Stimulated activated CD8-positive, alpha-beta memory T cell treated with anti-CD3 and anti-CD28 coated beads, Interleukin-12 subunit alpha, Interleukin-12 subunit beta, amount 100 ng/mL, for 1 hour (primary cell): ENCODE data around the gene RPL10A.

Experiments
- DNase-seq: peaks from one replicate; pipeline ENCODE4 v3.0.0-alpha.2; 2020; ENCODE audit warnings: low read depth

RPL10A gene

DNA sequence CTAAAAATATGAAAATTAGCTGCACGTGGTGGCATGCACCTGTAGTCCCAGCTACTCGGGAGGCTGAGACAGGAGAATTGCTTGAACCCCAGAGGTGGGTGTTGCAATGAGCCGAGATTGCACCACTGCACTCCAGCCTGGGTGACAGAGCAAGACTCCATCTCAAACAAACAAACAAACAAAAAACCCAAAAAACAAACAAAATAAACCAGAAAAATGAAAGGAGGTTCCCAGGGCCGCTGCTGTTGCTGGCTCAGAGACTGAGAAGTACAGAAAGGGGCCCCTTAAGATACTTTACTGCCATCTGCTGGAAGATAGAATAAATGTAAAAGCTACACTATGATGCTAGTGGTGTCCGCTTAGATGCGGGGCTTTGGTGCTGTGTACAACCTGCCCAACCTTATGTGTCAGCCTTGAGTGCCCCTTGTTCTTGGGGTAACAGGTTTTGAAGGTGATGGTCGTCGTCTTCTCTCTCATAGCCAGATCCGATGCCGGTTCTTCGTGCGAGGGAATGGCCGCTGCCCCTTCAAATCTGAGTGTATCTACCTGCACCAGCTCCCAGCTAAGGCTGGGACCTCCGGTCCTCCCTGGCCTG, 18.8 kb upstream of the RPL10A start:
- no peak for DNase-seq

DNA sequence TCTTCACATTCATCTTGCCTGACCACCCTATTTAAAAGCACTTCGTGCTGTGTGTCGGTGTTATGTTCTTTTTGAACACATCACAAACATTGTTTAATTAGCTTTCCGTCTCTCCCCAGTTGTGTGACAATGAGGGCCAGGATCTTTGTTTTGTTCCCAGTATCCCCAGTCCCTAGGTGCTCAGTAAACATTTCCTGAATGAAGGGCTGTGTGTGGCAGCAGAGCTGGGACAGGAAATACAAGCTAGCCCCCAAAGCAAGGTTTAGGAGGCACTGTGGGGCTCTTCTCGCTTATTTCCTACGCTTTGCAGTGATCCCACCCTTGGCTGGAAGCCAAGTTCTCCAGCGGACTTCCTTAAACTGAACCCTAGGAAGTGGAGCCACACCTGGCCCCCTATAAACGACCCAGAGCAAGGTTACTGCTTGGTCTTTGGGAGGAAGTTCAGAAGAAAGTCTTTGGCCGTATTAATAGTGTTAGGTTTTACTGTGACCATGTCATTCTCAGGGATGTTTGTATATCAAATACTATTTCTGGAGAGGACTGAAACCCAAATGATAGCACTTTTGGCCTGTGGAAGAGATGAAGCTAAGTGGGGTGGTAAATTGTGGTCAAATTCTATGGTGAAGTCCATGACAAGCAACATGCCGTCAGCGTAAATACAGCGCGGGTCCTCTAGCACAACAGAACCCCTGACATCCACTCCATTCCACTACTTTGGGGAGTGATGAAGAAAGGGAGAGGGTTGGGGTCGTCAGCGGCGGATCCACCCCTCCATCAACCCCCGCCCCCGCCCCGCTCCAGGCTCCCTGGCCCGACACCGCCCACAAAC, 16.6 kb upstream of the RPL10A start:
- no peak for DNase-seq

DNA sequence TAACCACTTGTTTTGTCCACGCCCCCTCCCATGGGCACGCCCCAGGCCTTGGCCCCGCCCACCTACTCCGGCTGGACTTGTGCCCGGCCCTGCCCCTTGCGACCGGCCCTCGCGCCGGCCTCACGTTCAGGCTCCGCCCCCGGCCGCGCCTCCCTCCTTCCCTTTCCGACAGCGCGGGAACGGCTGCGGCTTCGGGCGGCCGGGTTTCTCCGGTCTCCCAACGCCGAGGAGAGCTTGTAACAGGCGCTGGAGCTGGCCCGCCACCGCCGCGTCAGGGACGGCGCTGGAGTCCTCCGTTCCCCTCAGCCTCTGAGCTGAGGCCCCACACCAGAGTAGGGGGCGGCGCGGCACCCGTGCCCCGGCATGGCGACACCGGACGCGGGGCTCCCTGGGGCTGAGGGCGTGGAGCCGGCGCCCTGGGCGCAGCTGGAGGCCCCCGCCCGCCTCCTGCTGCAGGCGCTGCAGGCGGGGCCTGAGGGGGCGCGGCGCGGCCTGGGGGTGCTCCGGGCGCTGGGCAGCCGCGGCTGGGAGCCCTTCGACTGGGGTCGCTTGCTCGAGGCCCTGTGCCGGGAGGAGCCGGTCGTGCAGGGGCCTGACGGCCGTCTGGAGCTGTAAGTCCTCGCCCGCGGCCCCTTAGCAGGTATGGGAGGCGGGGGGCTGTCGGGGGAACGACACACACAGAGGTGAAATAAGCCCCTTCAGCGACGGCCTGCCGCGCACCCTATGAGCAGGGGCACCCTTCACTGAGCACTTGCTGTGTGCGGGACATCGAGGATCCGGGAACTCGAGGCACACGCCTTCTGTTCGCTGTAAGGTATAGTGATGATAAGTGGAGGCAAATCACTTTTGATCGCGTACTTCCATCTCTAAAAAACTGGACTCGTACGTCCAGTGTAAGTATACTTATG, 15.8 kb upstream of the RPL10A start, which contains the start of gene FANCE:
TSS of gene FANCE (plus strand) at position 156 of the 908 bp plus-strand sequence. CDS start at position 364, 208 bp downstream.
- peak; percentile 79 for DNase-seq

DNA sequence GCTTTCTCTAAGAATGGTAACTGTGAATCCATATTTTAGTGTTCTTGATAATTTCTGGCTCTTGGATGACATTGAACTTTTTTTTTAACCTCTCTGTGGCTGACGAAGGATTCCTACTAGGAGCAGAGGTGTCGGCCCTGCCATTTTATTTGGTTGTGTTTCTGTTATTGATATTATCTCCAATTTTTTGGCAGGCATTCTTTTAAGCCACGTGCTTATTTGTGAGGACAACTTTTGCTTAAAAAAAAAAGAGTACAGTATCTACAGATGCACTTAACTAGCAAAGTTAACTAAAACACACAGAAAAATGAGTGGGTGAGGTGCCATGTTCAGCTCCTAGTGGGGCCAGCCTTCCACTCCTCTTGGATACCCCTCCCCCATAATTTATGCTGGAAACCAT, 15.0 kb upstream of the RPL10A start:
- DNase-seq = no peak

DNA sequence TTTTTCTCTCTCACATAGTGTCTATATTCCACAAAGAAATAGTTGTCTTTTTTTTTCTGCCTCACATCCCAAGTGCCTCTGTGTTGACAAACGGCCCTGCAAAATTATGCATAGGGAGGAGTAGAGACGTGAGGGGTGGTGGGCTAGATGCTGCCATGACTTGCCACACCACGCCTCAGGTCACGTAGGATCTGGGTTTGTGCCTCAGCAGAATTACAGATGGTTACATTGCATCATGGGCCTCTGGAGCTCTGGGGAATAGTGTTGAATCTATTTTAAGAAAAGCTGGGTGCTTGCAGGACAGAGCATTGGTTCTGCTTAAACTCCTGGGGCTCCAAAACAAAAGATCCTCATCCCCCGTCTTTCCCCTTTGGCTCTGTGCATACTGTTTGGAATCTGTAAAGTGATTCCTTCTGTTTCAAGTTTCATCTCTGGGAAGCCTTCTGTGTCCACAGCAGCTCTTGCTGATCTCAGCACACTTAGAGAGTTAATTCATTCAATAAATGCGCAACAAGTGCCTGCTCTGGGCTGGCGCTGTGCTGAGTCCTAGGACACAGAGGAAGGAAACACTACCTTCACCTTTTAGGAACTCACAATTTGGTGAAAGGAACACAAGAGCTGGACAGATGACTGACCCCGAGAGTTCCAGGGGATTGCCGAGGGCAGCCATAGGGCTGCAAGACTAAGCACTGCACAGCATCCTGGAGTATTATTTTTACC, 13.7 kb upstream of the RPL10A start:
- no peak for DNase-seq

DNA sequence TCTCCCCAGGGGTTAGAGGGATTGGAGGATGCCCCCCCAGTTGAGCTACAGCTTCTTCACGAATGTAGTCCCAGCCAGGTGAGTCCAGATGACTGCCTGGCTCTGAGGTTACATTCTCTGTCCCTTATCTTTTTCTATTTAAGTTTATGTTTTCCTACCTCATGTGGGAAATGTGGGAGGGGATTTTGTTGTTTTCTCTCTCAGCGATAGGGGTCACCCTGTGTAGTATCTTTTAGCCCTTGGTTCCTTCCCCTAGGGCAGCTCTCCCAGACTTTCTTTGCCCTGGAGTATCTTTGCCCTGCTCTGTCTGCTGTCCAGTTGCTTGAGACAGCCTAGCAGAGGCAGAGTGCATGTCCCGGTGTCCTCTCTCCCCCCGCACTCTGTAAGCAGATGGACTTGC, 10.3 kb upstream of the RPL10A start:
- DNase-seq = no peak

DNA sequence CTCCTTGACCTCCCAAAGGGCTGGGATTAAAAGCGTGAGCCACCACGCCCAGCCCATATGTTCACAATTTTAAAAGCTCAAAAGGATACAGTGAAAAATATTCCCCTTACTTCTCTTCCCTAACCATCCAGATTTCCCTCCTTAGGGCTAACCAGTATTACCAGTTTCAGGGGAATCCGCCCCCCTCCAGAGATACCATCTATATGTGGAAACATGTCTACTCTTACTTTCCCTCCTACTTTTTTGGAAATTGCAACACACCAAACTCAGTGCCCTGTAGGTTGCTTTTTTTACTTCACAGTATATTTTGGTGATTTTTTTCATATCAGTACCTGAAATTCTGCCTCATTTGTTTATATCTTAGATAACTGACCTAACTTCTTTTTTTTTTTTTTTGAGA, 6.9 kb upstream of the RPL10A start:
- DNase-seq = no peak

DNA sequence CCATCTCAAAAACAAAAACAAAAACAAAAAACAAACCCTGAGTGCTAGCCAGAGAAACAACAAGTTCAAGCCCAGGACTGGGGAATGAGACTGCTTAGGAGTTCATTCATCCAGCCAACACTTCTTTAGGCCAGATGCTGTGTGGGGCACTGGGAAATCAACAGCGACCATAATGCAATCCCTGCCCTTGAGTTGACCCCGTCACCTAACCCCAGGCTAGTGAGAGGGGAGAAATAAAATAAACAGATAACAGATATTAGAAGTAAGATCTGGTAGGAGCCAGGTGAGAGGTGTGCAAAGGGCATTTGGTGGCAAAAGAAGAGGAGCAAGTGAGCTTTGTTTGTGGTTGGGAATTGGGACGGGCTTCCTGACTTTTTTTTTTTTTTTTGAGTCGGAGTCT, 4.9 kb upstream of the RPL10A start:
- DNase-seq = no peak

DNA sequence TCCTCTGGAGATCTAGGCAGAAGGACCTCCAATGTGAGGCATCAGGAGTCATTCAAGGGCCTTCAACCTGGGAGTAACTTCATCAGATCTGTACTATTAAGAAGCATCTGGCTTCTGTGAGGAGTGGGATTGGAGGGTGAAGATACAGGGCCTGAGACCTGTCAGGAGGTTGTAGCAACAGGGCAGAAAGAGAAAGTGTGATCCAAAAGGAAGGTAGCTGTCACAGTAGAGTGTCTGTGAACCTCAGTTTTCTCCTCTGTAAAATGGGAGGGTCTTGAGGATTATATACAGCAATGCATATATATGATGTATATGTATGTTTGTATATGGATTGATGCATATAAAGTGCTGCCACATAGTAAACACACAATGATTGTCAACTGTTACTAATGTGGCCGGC, 2.6 kb upstream of the RPL10A start:
- no peak for DNase-seq

DNA sequence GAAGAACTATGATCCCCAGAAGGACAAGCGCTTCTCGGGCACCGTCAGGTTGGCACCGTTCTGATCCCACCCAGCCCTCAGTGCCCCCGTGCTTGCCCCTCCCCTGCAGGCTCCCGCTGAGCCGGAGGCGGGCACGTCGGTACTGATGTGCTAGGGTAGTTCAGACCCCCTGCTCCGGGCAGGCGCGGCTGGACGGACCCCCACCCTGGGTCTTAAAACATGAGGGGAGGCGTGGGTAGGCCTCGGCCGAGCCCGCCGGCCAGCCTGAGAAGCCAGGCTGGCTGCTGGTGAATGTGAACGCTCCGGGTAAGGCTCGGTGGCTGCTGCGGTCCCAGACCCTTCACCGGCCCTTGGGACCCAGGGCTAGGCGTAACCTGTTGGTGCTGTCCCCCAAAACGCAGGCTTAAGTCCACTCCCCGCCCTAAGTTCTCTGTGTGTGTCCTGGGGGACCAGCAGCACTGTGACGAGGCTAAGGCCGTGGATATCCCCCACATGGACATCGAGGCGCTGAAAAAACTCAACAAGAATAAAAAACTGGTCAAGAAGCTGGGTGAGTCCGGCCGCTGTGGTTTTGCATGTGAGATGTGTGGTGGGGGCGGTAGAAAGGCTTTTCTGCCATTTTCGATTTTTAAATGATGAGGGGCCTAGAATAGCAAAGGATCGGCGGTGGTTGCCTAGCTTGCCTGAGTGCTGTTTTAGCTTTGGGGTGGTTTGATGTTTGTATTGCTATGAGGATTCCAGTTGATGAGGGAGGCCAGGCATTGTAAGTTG, 964 bp downstream of the RPL10A start:
- DNase-seq = no peak

DNA sequence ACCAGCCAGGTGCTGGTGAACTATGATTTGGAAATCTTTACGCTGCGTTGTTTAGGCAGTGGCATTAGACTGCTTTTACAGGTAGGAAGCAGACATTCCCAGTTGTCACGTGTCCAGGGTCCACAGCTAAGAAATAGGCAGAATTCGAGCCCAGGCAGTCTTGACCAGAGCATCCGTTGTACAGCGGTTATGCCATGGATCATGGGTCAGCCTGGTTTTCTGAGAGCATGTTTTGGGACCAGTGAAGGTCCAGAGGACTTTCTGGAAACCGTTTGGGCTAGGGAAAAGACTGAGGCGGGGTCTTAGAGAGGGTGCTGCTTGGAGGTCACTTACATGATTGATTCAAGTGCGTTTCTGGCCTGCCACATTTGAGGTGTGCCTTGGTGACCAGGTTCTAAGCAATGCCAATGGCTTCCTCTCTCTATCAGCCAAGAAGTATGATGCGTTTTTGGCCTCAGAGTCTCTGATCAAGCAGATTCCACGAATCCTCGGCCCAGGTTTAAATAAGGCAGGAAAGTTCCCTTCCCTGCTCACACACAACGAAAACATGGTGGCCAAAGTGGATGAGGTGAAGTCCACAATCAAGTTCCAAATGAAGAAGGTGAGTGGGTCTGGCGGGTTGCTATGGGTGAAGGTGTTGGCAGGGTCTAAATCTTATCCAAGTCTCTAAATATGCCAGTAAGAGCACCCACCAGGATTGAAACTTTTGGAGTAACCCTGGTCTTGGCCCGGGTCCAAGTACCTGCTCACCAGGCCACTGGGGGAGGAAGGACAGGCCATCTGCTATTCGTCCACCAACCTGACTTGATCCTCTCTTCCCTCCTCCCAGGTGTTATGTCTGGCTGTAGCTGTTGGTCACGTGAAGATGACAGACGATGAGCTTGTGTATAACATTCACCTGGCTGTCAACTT, 1.8 kb downstream of the RPL10A start:
- no peak for DNase-seq

DNA sequence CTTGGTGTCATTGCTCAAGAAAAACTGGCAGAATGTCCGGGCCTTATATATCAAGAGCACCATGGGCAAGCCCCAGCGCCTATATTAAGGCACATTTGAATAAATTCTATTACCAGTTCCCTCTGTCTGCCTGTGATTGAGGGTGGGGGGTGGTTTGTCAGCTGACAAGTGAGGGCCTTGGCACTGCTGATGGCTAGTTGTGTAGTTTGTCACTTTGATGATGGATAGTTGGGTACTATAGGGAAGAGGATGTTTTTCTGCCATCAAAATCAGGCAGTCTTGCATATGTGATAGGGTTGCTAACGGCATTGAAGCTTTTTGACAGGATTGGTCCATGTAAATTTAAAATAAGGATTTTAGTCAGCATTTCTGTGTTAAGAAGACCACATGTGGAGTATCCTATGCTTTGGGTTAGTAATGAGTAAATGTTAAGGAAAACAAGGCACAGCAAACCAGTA, 2.5 kb downstream of the RPL10A start:
- no peak for DNase-seq

DNA sequence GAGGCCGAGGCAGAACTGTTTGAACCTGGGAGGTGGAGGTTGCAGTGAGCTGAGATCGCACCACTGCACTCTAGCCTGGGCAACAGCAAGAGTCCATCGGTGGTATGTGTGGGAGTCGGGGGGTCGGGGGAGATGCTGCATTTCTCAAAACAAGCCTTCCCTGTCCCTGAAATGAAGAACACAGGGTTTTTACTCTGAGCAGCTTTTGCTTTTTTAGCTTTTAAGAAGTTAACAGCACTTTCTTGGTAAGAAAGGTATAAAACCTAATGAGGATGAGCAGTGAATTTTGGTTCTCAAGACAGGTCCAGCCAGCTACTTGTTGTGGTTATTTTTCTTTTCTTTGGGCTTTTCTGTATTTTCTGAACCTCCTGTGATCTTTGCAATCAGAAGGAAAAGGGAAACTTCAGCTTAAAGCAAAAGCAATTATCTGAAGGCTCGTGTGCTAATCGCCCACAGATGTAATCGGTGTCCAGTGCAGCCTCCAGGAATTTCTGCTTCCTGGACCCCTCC, 3.7 kb downstream of the RPL10A start:
- no peak for DNase-seq

DNA sequence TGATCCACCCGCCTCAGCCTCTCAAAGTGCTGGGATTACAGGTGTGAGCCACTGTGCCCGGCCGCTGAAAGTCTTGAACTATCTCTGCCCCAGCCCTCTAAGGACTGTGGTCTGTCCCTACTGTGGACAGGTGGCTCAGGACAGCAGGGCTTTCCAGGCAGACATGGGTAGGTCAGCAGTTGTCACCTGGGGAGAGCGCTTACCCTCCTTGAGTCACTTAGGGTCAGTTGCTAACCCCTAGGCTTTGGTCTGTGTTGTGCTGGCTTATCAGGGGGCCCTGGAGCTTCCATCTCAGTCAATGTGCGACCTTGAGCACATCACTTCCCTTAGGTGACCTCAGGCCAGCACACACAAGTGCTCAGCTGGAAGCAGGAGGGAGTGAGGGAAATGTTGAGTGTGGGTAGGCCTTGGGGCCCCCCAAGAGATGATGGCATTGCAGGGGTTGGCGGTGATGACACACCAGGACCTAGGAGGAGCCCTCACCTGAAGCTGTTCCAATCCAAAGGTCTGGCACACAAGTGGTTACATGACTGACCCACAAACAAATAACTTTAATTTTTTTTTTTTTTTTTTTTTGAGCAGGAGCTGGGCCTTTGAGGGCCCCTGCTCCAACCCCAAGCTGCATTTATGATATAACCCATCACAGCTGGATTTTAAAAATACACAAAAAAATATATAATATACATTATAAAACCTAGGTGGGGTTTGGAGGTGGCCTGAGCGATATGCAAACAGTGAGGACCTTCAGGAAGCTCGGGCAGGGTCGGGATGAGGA, 5.1 kb downstream of the RPL10A start:
- no peak for DNase-seq

DNA sequence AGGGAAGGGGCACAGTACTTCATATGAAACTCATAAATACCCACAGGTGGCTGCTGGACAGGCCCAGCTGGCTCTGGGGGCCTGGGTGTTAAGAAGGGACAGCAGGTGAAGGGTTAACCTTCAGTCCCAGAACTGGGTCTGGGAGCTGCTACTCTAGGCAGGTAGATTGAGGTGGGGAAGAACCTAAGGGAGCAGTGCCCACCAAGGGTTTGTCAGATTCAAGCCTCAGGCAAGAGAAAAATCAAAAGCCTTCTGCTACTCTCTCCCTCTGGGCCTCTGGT, 5.6 kb downstream of the RPL10A start:
- no peak for DNase-seq

DNA sequence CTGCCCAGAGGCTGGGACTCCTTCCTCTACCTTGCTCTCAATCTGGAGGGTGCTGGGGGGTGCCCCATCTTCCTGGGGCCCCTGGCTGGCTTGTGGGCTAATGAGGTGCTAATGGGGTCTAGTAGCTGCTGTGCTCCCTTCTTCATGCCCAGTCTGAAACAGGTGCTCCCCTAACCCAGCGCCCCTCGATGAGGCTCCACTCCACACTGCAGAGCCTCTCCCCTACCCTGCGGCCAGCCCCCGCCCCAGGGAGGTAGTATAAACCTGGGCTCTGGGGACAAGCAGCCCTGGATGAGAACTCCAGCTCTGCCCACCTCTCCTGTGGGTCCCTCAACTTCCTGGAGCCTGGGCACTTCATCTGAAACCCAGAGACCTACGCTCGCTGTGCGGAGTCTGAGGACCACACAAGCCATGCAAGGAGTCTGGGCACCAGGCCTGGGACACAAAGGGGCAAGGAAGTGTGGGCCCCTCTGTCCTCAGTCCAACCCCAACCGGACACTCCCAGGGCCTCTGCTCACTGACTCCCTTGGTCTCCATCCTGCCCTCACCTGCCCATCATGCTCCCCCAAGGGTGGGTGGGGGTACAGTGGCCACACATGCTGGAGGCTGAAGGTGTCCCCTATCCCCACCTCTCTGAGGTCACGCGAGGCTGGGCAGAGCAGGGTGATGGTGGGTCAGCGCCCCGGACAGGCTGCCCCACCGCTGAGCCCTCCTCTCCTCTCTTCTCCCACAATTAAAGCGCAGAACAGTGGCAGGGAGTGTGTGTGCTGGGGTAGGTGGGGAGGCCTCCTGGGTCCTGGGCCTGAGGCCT, 6.1 kb downstream of the RPL10A start:
- no peak for DNase-seq

DNA sequence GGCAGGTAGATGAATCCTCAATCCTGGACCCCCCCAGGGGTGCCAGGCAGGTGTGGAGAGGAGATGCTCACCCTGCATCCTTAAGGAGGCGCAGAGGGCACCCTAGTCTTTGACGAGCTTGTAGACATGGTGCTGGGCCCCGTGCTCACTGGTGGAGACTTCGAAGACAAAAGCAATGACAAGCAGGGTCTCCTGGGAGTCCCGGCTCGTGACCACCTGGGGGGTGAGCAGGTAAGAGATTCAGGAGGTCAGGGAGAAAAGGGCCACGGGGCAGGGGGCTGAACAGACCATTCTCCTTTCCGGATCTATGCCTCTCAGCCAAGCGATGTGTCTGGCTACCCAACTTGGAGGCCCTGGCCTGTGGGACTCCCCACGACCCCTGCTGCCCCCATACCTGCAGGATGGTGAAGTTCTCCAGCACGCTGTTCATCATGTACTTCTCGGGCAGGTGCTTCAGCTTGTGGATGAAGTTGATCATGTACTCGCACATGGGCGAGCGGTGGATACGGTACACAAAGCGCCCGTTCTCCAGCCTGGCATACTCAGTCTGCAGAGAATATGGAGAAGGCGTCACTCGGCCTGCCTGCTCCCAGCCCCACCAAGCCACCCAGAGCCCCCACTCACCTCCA, 6.9 kb downstream of the RPL10A start:
- DNase-seq = no peak

DNA sequence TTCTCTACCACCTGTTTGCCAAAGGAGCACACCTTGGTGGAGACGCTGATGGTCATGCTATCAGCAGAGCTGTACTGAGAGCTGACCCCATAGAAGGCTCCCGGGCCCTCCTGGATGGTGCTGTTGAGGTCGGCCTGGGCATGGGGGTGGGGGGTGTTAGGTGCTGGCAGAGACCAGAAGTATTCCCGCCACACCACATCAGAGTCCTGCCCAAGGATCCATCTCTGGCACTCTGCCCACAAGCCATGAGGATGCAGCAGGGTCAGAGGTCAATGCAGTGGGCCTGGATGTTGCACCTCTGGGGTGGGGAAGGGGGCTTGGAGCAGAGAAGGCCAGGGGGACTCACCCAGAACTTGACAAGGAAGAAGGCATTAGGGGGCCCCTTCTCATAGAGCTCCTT, 7.4 kb downstream of the RPL10A start:
- no peak for DNase-seq
